Parathyroid adenoma (tissue), 2 donors: ENCODE measurements around the gene POLA2.
"Not testable (repeated sequence)": the region's sequence is repeated elsewhere in the genome, so short reads cannot be mapped to it uniquely, and the experiment has no call there.

Experiments
- H2AFZ ChIP-seq: fragments of 300-600 bp; sonication (generic); one replicate; pipeline ENCODE4 v1.7.0; 2017; ENCODE audit warnings: antibody characterized with exemption, mild to moderate bottlenecking
- H3K27ac ChIP-seq: fragments of 300-600 bp; sonication (generic); one replicate; pipeline ENCODE4 v1.7.0; 2017
- H3K27me3 ChIP-seq: fragments of 300-600 bp; sonication (generic); one replicate; pipeline ENCODE4 v1.7.0; 2017; ENCODE audit warnings: low read length; ENCODE audit not compliant: control insufficient read depth, insufficient read depth
- H3K36me3 ChIP-seq: fragments of 300-600 bp; sonication (generic); one replicate; pipeline ENCODE4 v1.7.0; 2017; ENCODE audit warnings: low read length; ENCODE audit not compliant: control insufficient read depth, insufficient read depth
- H3K4me1 ChIP-seq: fragments of 300-600 bp; sonication (generic); one replicate; pipeline ENCODE4 v1.7.0; 2017; ENCODE audit warnings: control low read depth
- H3K4me2 ChIP-seq: fragments of 300-600 bp; sonication (generic); one replicate; pipeline ENCODE4 v1.7.0; 2017; ENCODE audit warnings: low read length
- H3K4me3 ChIP-seq: fragments of 300-600 bp; sonication (generic); one replicate; pipeline ENCODE4 v1.7.0; 2017; ENCODE audit warnings: low read depth, low read length
- H3K79me2 ChIP-seq: fragments of 300-600 bp; sonication (generic); one replicate; pipeline ENCODE4 v1.7.0; 2017; ENCODE audit warnings: control low read depth
- H3K9ac ChIP-seq: fragments of 300-600 bp; sonication (generic); one replicate; pipeline ENCODE4 v1.7.0; 2017; ENCODE audit warnings: mild to moderate bottlenecking
- H3K9me3 ChIP-seq: fragments of 300-600 bp; sonication (generic); one replicate; pipeline ENCODE4 v1.7.0; 2017; ENCODE audit warnings: low read length; ENCODE audit not compliant: control insufficient read depth
- CTCF ChIP-seq: fragments of 300-600 bp; sonication (generic); IDR thresholded peaks from one replicate; pipeline ENCODE4 v1.7.0; 2017; ENCODE audit warnings: antibody characterized with exemption, mild to moderate bottlenecking
- donor health status: primary hyperparathyroidism.

The POLA2 gene

DNA sequence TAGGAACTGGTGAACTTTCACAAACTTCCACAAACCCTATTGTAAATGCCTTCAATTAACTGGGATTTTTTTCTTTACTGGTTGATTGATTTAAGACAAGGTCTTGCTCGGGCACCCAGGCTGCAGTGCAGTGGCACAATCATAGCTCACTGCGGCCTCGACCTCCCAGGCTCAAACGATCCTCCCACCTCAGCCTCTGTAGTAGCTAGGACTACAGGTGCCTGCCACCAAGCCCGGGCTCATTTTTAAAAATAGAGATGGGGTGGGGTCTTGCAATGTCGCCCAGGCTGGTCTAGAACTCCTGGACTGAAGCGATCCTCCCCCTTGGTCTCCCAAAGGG lies 35.7 kb upstream of the POLA2 start:
- Histone ChIP-seq H3K4me1 (peaks cover 7% of the 10 kb centered on the region), H3K36me3 (no peaks in the 10 kb centered on the region), H3K27me3 (no peaks in the 10 kb centered on the region), H3K27ac (no peak overlapping the region), H3K9ac (no peak overlapping the region), H3K79me2 (no peaks in the 10 kb centered on the region), H3K4me3 (peak overlapping the region; percentile 32), H3K9me3 (no peaks in the 10 kb centered on the region), H2AFZ (peak overlapping the region; percentile 91), H3K4me2 (peak overlapping the region; percentile 70)
- TF ChIP-seq CTCF: no peak

DNA sequence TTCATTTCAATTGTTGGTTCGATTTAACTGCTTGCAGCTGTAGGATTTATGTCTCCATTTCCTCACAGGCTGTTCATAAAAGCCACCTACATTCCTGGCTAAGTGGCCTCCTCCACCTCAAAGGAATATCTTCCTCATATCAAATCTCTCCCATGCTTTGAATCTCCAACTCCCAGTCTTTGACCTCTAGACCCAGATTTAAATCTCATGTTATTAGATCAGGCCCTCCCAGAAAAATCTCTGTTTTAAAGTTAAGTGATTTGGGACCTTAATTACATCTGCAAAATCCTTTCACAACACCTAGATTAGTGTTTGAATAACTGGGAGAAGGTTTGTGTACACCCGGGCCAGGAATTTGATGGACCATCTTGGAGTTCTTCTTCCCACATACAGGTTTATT lies 33.9 kb upstream of the POLA2 start:
- no peaks in the 10 kb centered on the region for H3K36me3 ChIP-seq
- H3K79me2 ChIP-seq: no peaks in the 10 kb centered on the region
- no peak overlapping the region for H3K4me3 ChIP-seq
- no peak overlapping the region for H3K27ac ChIP-seq
- H2AFZ ChIP-seq: no peak overlapping the region
- no peaks in the 10 kb centered on the region for H3K27me3 ChIP-seq
- no peaks in the 10 kb centered on the region for H3K9me3 ChIP-seq
- H3K4me1 ChIP-seq: peaks cover 7% of the 10 kb centered on the region
- no peak for TF ChIP-seq CTCF
- H3K9ac ChIP-seq: no peak overlapping the region
- H3K4me2 ChIP-seq: no peak overlapping the region

DNA sequence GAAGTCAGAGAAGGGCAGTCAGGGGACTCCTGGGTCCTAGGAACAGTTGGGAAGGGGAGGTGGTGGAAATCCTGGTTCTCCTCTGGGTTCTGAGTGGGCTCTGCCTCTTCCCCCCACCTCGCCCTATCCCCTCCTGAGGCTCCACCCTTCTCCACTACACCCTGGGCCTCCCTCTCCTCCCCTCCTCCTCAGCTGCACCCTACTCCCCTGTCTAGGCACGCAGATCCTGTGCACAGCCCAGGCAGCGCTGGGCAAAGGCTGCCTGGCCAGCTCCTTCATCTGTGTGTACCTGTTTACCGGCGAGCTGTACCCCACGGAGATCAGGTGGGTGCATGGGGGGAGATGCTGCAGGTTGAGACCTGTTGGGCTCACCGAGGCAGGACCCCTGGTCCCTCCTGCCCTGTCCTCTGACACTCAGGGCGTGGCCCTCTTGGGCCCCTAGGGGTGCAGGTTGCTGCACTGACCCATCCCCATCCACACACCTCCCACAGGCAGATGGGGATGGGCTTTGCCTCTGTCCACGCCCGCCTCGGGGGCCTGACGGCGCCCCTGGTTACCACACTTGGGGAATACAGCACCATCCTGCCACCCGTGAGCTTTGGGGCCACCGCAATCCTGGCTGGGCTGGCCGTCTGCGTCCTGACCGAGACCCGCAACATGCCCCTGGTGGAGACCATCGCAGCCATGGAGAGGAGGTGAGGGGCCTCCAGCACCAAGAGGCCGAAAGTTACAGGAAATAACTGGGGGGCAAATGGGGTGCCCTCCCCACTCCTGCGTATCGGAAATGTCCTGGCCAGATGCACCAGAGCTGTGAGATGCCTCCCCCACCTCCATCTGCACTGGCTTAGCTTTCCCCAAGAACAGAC lies 25.3 kb upstream of the POLA2 start:
- no peak for TF ChIP-seq CTCF
- Histone ChIP-seq H2AFZ (no peak overlapping the region), H3K79me2 (no peaks in the 10 kb centered on the region), H3K4me1 (no peaks in the 10 kb centered on the region), H3K27me3 (no peaks in the 10 kb centered on the region), H3K9ac (no peak overlapping the region), H3K9me3 (no peaks in the 10 kb centered on the region), H3K36me3 (no peaks in the 10 kb centered on the region), H3K27ac (no peak overlapping the region), H3K4me3 (no peak overlapping the region), H3K4me2 (no peak overlapping the region)

- not testable (repeated sequence) for H3K79me2 ChIP-seq, H2AFZ ChIP-seq, H3K27me3 ChIP-seq, H3K27ac ChIP-seq, H3K4me2 ChIP-seq, H3K4me3 ChIP-seq, H3K9ac ChIP-seq, H3K9me3 ChIP-seq, H3K36me3 ChIP-seq, H3K4me1 ChIP-seq
These were observed 23.5 kb upstream of the POLA2 start for GRCh38 chr11:65238302-65238701.

- no peaks in the 10 kb centered on the region for H3K4me1 ChIP-seq
- no peaks in the 10 kb centered on the region for H3K79me2 ChIP-seq
- no peak overlapping the region for H3K4me3 ChIP-seq
- no peak overlapping the region for H2AFZ ChIP-seq
- no peaks in the 10 kb centered on the region for H3K27me3 ChIP-seq
- H3K4me2 ChIP-seq: no peak overlapping the region
- no peaks in the 10 kb centered on the region for H3K9me3 ChIP-seq
- no peak overlapping the region for H3K27ac ChIP-seq
- no peak overlapping the region for H3K9ac ChIP-seq
- no peak for TF ChIP-seq CTCF
- H3K36me3 ChIP-seq: no peaks in the 10 kb centered on the region
These were observed 20.6 kb upstream of the POLA2 start for GRCh38 chr11:65241134-65241533.
